HG02642 (cell line): ENCODE measurements around the gene CNTN6.

ENCODE experiments used
- ATAC-seq: cut with Tn5 transposase; IDR thresholded peaks from one replicate; pipeline ENCODE4 v1.9.1; 2021; ENCODE audit warnings: mild to moderate bottlenecking; ENCODE audit not compliant: unreplicated experiment, poor library complexity

Gene CNTN6

DNA sequence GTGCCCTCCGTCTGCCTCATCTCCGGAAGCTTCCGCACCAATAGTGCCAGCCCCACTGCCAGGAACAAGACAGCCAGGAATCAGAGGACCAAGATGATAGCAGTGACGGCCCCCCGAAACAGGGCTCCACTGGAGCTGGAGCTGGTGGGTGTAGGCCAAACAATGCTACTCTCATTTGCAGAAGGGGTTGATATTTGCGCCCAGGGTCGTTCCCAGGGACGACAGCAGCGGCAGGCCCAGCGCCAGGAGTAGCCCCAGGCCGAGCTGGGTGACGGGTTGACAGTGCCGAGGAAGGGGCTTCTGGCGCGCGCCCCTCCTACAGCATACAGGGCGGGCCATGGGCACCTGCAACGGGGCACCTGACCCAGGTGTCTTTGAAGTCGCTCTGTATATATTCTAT, 301.4 kb downstream of the CNTN6 start:
- no peak for ATAC-seq

GRCh38 chr3:1400571-1400970, 307.7 kb downstream of the CNTN6 start:
- no peak for ATAC-seq

DNA sequence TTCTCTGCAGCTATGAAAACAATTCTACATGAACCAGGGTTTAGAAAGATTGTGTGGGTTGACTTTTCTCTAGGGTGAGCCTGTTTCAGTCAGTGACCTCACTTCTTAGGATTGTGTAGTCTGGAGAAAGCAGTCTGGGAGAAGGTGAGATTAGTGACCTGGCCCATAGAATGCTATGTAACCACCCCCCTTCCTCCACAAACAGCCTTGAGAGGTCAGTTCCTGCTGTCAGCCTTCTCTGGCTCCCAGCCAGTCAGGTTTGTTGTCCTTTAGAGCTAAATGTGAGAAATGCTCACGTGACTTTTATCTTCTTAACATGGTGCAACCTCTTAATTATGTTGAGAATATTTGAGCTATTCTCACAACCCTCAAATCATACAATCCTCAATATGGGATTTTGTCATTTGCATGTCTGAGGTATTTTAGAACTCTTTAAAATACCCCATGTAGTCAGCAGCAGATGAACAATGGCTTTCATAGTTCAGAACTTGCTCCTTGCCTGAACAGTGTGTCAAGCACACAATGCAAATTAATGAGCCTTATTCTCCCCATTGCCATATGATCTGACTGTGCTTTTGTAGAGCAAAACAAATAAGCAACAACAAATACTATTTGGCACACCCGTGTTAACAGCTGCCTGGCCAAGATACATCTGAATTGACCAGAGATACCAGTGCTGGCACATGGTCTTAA, 311.6 kb downstream of the CNTN6 start:
- ATAC-seq, result no peak

GRCh38 chr3:1406250-1406649, 313.4 kb downstream of the CNTN6 start:
- no peak for ATAC-seq

GRCh38 chr3:1421577-1421976, 328.8 kb downstream of the CNTN6 start:
- no peak for ATAC-seq

DNA sequence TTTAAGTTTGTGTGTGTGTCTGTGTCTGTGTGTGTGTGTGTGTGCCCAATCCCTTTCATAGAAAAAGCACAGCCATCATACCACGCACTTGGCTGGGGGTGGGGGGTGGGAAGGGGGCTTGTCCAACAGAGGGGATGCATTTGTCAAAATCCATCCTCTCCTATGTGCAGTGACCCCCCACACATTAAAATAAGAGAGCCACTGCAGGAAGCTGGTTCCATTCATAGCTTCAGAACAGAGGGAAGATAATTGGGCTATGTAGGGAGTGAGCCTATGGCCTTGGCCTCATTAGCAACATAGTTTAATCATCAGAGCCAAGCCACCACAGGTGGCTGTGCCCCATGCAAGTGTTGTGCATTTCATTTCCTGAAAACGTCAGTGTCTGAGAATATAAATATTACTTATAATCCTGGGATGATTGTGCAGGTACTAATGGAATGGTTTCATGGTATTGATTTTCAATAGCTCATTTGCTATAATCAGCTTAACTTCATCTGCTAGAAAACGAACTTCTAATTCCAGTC, 330.8 kb downstream of the CNTN6 start:
- ATAC-seq, result no peak

GRCh38 chr3:1439395-1439794, 346.6 kb downstream of the CNTN6 start:
- no peak for ATAC-seq

- no peak for ATAC-seq
These were observed 349.4 kb downstream of the CNTN6 start for GRCh38 chr3:1442271-1442670.

DNA sequence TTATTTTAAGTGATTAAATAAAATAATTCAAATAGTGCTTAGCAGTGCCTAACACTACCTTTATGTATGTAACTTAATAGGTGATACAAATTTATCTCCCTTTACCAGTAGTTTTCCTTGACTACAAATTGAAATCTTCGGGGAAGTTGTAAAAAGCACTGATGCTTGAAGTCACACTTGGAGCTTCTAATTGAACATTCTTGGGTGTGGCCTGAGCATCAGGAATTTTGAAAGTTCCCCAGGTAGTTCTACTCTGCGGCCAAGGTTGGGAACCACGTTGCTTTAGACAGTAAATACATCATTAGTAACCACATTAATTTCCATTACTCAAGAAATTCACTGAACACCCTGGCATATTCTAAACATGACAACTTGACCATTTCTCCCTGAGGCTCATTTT, 351.4 kb downstream of the CNTN6 start:
- no peak for ATAC-seq

- ATAC-seq, result no peak
These were observed 353.7 kb downstream of the CNTN6 start for GRCh38 chr3:1446531-1446930.

GRCh38 chr3:1447452-1447851, 354.6 kb downstream of the CNTN6 start:
- no peak for ATAC-seq

DNA sequence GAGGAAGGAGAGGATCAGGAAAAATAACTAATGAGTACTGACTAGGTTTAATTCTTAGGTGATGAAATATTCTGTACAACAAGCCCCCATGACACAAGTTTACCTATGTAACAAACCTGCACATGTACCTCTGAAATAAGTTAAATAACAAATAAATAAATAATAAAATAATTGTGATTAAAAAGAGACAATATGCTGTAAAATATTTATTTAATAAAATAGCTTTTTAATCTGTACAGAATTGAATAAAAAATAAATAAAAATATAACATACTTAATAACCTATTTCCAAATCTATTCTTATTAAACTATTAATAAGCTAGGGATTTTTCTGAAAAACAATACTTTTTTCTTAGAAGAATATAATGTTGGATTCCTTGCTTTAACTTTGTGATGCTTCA, 355.6 kb downstream of the CNTN6 start:
- ATAC-seq, result no peak
